RWPE1 (cell line): ENCODE results near the gene SEMA6D.

Experiments
- CTCF ChIA-PET: fragments of 350-600 bp; sonication (Branson Sonifier 250); formaldehyde crosslinking; extraction: SDS; loops from one replicate; lab custom pipeline; 2021; lab: Yijun Ruan, JAX
- POLR2A ChIA-PET: fragments of 400-600 bp; formaldehyde crosslinking; extraction: SDS; loops from one replicate; lab custom pipeline; 2020; ENCODE audit warnings: antibody characterized with exemption; ENCODE audit not compliant: low non-redundant PET; lab: Yijun Ruan, JAX
- DNase-seq: peaks from one replicate; pipeline ENCODE4 v3.0.0; 2012; ENCODE audit warnings: low spot score
- H3K27ac ChIP-seq: fragments of 450-650 bp; 2 replicates; pipeline ENCODE4 v1.5.1; 2017
- CTCF ChIP-seq: fragments of 450-650 bp; conservative IDR thresholded peaks from 2 replicates; pipeline ENCODE4 v1.5.1; 2017; ENCODE audit warnings: low read depth, mild to moderate bottlenecking

Gene SEMA6D

GRCh38 chr15:47721676-47722075 lies 4.4 kb downstream of the SEMA6D start:
- H3K27ac ChIP-seq = no peak overlapping the region
- no peak for TF ChIP-seq CTCF
- ChIA-PET CTCF (interaction anchor here (0.6 to 1.3 kb wide), 3 partner anchors 10 to 568 kb away, joined by 3 to 5 read pairs (median 3); no protein-coding TSS in a partner anchor), POLR2A (no interaction called here)
- no peak for DNase-seq

GRCh38 chr15:47724346-47724745 lies 7.0 kb downstream of the SEMA6D start:
- TF ChIP-seq CTCF = no peak
- CTCF ChIA-PET = no interaction called here
- H3K27ac ChIP-seq = no peak overlapping the region
- POLR2A ChIA-PET = no interaction called here
- no peak for DNase-seq

DNA sequence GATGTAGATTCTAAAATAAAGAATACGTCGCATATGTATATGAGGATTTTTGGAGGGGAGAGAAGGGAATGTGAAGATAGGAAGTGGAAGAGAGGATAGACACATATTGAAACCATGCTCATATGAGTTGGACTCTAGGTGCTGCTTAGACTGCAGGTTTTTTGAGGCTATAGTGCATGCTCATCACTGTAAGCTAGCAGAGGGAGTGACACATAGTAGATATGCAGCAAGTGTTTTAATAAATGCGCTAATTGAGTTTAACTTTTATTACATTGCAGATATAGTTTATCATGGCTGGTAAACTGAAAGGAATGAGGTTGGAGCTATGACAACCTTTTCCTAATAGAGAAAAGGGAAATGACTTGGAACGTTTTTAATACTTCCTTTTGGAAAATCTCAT lies 7.7 kb downstream of the SEMA6D start:
- no peak for TF ChIP-seq CTCF
- no peak overlapping the region for H3K27ac ChIP-seq
- ChIA-PET POLR2A (no interaction called here), CTCF (interaction anchor here (0.7 kb wide), 1 partner anchor 13 kb away, joined by 3 read pairs; no protein-coding TSS in a partner anchor)
- no peak for DNase-seq

DNA sequence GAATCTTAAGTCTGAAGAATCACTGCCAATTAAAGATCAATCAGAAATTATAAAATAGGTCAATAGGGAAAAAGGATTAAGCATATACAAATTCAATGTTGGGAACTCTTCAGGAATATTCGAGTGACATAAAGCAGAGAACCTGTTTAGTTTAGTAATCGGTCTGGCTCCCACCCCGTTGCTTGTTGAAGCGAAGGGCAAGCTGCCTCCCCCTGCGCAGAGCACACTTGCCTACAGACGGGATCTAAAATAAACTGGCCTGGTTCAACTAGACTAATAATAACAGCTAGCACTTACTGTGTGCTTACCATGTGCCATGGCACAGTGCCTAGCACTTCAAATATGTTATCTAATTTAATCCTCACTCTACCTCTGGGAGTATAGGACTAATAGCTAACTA lies 8.6 kb downstream of the SEMA6D start:
- CTCF ChIA-PET = interaction anchor here (0.6 kb wide), 1 partner anchor 200 kb away, joined by 3 read pairs; no protein-coding TSS in a partner anchor
- TF ChIP-seq CTCF = no peak
- POLR2A ChIA-PET = no interaction called here
- no peak for DNase-seq
- no peak overlapping the region for H3K27ac ChIP-seq

DNA sequence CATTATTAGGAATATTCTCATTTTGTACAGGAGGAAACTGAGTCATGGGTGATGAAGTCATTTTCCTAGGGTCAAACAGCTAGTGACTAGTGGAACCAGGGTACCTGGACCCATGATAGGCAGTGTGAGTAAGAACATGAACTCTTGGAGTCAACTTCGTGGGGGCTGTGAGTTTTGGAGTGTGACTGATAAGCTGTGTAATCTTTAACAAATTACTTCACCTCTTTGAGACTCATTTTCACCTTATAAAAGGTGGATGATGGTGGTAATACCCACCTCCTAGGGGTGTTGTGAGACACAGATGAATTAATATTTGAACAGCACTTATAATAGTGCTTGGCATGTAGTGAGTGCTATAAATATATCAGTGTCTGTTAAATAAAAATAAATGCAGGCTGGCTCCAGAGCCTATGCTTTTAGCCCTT lies 9.1 kb downstream of the SEMA6D start:
- TF ChIP-seq CTCF = no peak
- DNase-seq = no peak
- ChIA-PET POLR2A (no interaction called here), CTCF (interaction anchor here (0.6 to 1.1 kb wide), 2 partner anchors 9 to 200 kb away, joined by 3 read pairs; partner anchors contain the start of gene SEMA6D)
- no peak overlapping the region for H3K27ac ChIP-seq

GRCh38 chr15:47727137-47727536 lies 9.8 kb downstream of the SEMA6D start:
- ChIA-PET CTCF (interaction anchor here (0.5 to 1.1 kb wide), 2 partner anchors 9 to 582 kb away, joined by 3 read pairs; partner anchors contain the start of gene SEMA6D), POLR2A (no interaction called here)
- no peak for TF ChIP-seq CTCF
- no peak overlapping the region for H3K27ac ChIP-seq
- DNase-seq = no peak
